ENCODE data around the gene WBP1.
A peak's percentile ranks its signal among the peaks of the same experiment; 100 is the strongest.
"Not testable (repeated sequence)": the region's sequence is repeated elsewhere in the genome, so short reads cannot be mapped to it uniquely, and the experiment has no call there.

The WBP1 gene

DNA sequence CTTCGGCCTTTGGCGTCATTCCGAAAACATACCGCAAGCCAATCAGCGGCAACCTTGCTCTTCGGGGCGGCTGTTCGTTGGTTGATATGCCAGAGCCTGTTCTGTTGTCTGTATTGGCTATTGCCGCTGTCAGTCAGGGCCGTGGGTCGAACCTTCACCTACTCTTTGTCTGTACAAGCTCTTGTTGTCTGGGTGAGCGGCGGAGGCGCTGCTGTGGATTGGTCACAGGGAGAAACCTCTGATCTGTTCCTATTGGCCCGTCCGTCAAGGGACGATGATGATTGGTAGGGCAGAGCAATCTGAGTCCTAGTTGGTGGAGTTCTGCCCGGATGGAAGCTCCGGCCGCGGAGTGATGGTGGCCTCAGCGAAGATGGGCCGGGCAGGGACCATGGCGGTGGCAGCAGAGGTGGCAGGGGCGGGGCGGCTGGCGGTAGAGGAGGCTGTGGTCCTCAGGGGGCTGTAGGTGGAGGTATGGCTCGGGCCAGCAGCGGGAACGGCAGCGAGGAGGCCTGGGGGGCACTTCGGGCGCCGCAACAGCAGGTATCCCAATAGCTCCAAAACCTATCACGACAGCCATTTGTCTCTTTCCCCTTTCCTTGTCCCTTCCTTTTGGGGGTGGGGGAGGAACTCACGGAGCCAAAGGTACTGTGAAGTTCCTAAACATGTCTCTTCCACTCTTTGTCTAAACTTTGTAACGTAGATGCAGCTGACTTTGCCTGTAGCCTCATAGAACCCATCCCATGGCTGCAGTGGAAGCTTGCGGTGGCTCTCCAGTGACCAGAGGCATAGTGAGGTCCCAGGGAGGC, at the start of gene WBP1:
Gene WBP1, plus strand, starts transcription at position 307 of the 806 bp plus-strand sequence. Its CDS starts 165 bp downstream, at position 472.
- in situ Hi-C loops (cut with HindIII; ENCODE audit: low pct_ligation_motif_present, low pct_unique_long_range_greater_than_20kb, low sequenced_read_pairs): no loop called here
- DNase-seq: peak; percentile 100

DNA sequence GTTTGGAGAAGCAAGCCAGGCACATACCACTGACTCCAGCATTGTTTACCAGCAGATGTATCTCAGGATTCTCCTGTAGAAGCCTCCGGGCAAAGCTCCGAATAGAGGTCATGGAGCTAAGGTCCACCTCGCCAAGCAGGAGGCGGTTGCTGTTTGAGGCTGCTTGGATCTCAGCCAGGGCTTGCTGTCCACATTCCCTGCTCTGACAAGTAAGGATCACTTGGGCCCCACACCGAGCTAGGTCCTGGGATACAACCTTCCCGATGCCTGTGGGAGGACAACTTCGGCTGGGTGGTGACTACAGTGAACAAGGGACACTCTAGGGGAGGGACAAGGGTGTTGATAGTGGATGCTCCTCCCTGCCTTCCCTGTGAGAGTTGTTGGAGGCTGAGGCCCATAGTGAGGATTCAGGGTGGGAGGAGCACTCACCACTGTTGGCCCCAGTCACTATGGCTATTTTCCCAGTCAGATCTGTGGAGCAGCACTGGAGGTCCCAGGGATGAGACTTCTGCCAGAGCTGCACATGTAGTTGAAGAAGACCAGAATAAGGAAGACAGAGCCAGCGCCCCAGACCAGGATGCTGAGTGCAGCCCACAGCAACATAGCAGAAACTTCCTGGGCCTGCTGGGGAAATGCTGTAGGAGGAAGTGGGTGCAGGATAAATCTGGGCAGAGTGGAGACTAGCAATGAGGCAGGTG, 45.1 kb upstream of the WBP1 start:
- in situ Hi-C loops (cut with HindIII; ENCODE audit: low pct_ligation_motif_present, low pct_unique_long_range_greater_than_20kb, low sequenced_read_pairs): no loop called here
- DNase-seq: no peak

DNA sequence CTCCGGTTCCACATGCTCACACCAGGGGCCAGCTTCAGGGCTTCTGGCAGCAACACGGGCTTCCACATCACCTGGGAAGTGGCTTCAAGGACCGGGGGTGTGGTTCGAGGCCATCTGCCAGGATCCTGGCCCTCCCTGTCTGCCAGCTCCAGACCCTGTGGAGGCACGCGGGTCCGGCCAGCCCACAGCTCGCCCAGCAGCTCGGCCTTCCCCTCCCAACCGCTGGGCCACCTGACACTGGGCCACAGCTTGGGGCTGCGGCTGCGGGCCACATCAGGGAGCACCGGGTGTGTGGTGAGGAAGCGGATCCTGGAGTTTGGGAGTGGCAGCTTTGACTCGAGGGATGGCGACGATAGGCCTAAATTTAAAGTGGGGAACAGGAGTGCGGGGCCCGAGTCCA, 43.8 kb upstream of the WBP1 start:
- in situ Hi-C loops (cut with HindIII; ENCODE audit: low pct_ligation_motif_present, low pct_unique_long_range_greater_than_20kb, low sequenced_read_pairs): no loop called here
- DNase-seq: no peak

DNA sequence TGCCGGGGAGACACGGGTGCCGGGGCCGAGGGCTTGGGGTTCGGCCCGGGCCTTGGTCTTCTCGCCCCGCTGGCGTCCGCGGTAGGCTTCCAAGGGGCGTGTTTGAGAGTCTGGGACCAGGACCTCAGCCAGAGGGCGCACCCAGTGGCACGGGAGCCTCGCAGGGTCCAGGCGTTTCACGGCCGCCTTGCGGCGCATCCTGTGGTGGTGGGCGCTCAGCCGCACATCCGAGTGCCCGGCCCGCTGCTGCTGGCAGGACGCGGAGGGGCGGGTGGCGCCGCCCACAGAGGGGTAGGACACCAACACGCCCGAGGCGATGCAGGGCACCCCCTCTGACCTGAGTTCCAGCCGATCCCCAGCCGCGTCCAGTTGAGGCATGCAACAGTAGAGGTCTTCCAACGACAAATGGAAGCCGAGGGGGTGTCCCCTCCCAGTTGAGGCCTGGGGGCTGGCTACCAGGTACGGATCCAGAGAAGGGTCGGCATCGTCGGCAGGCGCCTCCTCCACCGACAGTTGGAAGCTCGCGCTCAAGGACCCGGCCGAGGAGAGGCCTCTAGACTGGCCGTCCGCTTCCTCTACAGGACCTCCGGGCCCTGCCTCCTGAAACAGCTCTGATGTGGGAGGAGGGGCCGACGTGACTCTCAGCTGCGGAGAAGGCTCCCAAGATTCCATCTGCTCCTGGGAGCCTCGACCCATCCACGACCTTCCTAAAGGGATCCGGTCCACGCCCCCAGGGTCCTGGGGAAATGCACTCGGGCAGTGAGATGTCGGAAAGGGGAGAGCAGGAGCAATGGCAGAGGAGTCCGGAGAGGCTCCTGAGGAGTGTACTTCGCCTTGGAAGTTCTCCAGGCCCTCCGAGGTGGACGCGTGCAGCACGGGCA, 43.1 kb upstream of the WBP1 start:
- DNase-seq: no peak
- in situ Hi-C loops (cut with HindIII; ENCODE audit: low pct_ligation_motif_present, low pct_unique_long_range_greater_than_20kb, low sequenced_read_pairs): no loop called here

DNA sequence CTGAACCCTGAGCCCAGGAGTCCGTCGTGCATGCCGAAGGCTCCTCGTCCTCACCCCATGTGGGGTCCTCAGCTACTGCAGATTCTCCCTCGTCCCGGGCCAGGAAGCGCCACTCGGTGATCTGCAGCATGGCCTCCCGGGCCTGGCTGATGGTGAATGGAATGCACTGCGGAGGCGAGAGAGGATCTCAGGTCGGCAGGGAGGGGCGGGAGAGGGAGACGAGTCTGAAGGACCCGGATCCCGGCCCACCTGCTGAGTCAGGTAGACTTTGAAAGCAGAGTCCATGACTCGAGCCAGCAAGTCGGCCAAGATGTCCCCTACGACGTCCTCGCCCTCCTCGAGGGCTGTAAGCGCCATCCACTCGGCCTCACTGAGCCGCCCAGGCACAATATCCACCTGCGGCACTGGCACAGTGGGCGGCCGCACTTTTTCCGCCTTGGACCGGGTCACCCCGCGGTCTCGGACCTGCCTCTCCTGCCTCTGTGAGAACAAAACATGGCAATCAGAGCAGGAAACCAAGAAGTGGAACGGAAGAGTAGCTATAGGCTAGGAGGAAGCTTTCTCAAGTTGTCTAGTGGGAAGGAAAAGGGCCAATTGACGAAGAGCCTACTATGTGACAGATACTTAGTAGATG, 42.4 kb upstream of the WBP1 start:
- no peak for DNase-seq
- in situ Hi-C loops (cut with HindIII; ENCODE audit: low pct_ligation_motif_present, low pct_unique_long_range_greater_than_20kb, low sequenced_read_pairs): no loop called here

DNA sequence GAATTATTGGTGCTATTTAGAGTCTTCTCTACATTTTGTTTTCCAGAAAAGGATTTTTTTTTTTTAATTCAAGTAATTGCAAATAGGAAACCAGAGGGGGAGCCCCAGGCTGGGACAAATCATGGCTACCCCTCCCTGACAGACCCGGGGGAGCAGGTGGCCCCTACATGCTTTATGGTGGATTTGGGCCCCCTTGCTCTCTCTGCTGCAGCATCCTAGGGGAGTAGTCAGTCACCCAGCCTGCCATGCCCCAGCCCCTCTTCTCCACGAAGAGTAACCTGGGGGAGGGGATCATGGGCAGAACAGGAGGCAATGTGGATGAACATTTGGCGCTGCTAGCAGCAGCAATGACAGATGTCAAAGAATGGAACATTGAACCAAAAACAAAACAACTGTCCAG, 41.5 kb upstream of the WBP1 start:
- no peak for DNase-seq
- in situ Hi-C loops (cut with HindIII; ENCODE audit: low pct_ligation_motif_present, low pct_unique_long_range_greater_than_20kb, low sequenced_read_pairs): no loop called here

DNA sequence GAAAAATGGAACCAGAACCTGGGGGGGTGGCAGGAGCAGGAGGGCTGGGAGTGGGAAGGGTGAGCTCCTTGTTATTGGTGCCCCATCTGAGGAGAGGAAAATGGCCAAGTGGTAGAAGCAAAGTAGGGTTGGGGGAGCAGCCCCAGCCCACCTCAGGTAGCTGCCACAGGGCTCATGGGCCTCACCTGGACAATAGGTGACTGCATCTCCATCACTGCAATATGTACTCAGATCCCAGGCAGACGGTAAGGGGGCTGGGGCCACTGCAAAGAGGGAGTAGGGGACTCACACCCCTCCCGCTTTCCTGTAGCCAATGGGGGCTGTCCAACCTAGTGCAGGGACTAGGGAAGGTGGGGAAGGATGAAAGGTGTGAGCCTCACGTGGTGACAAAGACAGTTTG, 41.0 kb upstream of the WBP1 start:
- DNase-seq: no peak
- in situ Hi-C loops (cut with HindIII; ENCODE audit: low pct_ligation_motif_present, low pct_unique_long_range_greater_than_20kb, low sequenced_read_pairs): no loop called here

DNA sequence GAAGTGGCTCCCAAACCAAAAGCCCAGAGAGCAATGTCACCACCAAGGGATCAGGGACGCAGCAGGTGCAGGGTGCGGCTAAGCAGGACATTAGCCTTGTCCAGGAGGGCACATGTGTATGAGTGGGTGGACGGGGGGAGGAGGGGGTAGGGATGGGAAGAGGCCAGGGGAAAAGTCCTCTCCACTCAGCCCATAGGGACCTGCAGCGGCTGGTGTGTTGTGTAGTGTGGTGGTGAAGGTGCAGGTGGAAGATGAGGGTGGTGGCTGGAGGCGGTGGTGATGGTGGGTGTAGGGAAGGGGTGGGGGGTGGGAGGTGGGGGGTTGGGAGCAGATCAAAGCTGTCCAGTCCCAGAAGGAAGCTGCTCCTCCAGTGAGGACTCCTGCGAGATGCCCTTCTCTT, 40.5 kb upstream of the WBP1 start:
- no peak for DNase-seq
- in situ Hi-C loops (cut with HindIII; ENCODE audit: low pct_ligation_motif_present, low pct_unique_long_range_greater_than_20kb, low sequenced_read_pairs): no loop called here

DNA sequence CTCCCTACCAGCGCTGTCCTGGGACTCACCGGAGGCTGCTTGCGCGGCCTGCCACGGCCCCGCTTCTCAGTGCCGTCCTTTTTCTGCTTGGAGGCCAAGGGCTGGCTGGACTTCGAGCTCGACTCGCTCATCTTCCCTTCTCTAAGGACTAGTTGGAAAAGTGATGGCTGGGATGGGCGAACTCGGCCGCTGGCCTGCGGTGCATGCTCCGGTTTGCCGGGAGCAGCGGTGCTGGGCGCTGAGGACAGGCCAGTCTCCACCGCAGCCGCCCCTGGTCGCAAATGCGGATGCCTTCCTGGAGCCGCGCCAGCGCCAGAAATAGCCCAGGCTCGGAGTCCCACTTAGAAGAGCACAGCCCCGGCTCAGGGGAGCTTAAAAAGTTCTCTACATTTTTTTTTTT, 39.9 kb upstream of the WBP1 start:
- in situ Hi-C loops (cut with HindIII; ENCODE audit: low pct_ligation_motif_present, low pct_unique_long_range_greater_than_20kb, low sequenced_read_pairs): no loop called here
- DNase-seq: no peak

DNA sequence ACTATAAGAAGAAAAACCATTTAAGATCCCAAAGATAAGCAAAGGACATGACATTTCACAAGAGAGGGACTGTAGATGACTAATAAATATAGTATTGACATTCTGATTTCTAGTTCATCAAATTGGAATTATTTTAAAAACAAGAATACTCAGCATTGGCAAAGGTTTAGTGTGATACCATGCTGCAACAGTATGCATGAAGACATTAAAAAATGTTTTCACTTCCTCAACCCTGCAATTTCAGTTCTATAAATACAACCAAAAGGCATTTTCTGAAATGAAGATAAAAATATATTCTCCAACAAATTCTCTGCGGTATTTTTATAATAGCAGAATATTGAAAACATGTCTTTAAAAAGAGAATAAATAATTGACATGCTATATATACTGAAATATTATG, 38.9 kb upstream of the WBP1 start:
- in situ Hi-C loops (cut with HindIII; ENCODE audit: low pct_ligation_motif_present, low pct_unique_long_range_greater_than_20kb, low sequenced_read_pairs): no loop called here
- no peak for DNase-seq

DNA sequence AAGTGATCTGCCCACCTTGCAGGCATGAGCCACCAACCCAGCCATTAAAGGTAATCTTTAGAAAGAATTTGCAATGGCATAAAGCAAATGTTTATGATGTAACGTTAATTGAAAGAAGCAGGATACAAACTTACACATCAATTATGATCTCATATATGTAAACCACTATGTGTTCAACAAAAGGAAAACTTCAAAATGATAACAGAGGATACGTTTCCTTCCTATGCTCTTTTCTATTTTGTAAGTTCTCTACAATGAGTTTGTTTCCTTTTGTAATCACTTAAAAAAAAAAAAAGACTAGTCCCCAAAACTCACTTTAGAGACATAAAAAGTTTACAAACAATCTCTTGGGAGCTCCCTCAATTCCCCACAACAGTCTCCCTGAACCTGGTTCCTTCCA, 38.2 kb upstream of the WBP1 start:
- DNase-seq: no peak
- in situ Hi-C loops (cut with HindIII; ENCODE audit: low pct_ligation_motif_present, low pct_unique_long_range_greater_than_20kb, low sequenced_read_pairs): no loop called here

DNA sequence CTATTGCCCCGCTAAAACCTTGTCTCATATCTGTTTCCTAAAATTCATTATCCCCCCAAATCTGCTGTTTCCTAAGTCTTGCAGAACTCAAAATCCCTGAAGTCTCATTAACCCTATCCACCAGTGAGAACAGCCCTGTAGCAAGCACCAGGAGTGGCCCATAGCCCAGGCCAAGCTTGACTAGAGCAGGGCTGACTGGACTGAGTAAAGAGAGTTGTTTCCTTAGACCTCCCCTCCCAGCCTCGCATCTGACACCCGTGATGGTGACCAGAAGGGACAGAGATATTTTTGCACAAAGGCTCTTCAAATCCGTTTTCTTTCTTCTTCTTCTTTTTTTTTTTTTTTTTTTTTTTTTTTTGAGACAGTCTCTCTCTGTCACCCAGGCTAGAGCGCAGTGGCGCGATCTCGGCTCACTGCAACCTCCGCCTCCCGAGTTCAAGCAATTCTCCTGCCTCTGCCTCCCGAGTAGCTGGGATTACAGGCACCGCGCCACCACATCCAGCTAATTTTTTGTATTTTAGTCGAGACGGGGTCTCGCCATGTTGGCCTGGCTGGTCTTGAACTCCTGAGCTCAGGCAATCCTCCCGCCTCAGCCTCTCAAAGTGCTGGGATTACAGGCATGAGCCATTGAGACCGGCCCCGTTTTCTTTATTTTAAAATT, 37.7 kb upstream of the WBP1 start:
- DNase-seq; in situ Hi-C loops (cut with HindIII; ENCODE audit: low pct_ligation_motif_present, low pct_unique_long_range_greater_than_20kb, low sequenced_read_pairs): not testable (repeated sequence)

DNA sequence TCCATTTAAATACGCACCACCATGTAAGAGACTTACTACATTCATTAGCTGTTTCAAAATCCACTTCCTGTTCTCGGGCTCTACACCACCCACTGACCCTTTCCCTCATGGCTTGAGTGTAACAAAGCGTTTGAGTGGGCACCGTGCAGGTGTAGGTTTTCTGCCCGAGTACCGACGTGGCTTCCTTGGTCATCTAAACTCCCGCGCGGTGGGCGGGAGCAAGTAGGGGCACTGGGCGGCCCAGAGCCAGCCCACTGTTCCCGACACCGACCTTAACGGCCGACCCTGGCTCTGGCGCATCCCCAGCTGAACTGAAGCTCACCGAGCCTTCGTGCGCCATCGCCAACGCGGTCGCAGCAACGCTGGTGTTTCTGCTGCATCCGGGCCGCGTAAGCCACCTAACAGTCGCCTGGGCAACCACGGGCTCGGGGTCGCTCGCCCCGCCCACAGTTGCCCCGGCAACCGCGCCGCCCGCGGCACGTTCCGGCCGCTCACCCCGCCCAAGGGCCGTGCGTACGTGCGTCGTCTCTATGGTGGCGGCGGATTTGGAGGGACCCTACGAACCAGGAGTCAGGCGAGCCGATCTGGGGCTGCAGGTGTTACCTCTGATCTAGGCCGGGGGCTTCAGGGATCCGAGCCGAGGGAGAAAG, 36.9 kb upstream of the WBP1 start, which contains the start of the genes C2orf81 and WDR54:
Gene C2orf81, minus strand, starts transcription at position 399 of the 650 bp plus-strand sequence. Its CDS starts 59 bp downstream, at position 340.
Gene WDR54, plus strand, starts transcription at position 510 of the 650 bp plus-strand sequence. CDS start 424 bp downstream, outside the sequence.
- in situ Hi-C loops (cut with HindIII; ENCODE audit: low pct_ligation_motif_present, low pct_unique_long_range_greater_than_20kb, low sequenced_read_pairs): no loop called here
- peak; percentile 91 for DNase-seq

DNA sequence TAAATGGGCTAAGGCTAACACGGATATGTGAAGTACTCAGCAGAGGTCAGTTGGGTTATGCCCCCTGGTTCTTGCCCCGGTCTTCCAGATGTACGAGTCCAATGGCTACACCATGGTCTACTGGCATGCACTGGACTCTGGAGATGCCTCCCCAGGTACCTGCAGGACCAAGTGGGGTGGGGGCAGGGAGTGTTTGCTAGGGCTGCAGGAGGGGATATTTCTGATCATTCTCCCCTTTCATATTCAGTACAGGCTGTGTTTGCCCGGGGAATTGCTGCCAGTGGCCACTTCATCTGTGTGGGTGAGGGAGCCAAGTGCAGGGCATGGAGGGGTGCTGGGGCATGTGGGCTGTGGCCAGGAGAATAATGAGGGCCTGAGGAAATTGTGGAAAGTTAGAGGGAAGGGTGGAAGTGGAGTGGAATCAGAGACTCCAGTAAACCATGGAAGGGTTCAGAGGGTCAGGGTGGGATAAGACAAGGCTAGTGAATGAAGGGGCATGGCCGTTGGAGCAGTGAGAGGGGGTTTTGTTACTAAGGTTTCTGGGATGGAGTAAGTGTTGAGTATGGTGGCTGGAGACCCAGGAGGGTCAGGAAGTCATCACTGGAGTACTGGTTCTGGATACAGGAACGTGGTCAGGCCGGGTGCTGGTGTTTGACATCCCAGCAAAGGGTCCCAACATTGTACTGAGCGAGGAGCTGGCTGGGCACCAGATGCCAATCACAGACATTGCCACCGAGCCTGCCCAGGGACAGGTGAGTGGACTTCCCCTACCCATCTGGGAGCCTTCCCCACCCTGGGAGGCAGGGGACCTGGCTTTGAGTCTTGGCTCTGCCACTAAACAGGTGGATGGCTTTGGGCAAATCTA, 34.8 kb upstream of the WBP1 start:
- in situ Hi-C loops (cut with HindIII; ENCODE audit: low pct_ligation_motif_present, low pct_unique_long_range_greater_than_20kb, low sequenced_read_pairs): no loop called here
- DNase-seq: no peak

DNA sequence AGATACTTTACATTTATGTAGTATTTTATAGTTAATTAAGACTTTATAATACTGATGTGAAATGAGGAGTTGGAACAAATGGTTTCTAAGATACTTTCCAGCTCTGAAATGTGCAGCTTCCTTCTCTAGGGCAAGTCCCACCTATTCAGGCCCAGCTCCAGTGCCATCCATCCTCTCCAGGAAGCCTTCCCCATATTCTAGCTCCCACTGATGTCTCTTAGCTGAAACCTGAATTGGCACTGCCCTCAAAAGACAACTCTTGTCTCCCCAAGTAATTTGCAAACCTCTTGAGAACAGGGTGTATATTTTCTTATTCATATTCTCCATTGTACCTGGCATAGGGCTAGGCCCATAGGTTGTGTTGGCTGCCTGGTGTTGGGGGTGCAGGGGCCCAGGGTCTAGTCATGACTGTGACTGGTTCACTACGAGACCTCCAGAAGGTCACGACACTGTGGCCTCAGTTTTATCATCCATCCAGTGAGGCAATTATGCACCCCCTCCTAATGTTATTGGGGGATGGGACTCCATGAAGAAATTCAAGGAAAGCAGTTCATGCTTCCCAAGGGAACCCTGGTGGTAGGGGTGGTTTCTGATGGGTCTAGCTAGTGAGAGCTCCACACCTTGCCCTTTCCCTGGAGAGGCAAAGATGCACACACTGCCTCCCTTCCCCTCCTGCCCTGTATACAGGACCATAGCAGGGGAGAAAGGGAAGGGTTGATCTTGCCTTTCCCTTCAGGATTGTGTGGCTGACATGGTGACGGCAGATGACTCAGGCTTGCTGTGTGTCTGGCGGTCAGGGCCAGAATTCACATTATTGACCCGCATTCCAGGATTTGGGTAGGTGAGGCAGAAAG, 33.9 kb upstream of the WBP1 start:
- in situ Hi-C loops (cut with HindIII; ENCODE audit: low pct_ligation_motif_present, low pct_unique_long_range_greater_than_20kb, low sequenced_read_pairs): no loop called here
- no peak for DNase-seq

DNA sequence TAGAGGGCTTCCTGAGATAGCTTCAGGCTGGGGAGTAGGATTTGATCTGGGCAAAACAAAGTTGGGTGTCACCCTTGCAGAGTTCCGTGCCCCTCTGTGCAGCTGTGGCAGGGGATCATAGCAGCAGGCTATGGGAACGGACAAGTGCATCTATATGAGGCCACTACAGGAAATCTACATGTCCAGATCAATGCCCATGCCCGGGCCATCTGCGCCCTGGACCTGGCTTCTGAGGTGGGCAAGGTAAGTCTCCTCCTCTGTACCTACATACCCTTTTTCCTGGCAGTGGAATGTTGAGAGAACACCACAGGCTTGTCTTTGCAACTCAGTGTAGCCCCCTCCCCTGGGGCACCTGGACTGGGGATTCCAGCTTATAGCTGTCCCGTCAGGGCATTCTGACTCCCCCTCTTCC, 33.2 kb upstream of the WBP1 start:
- in situ Hi-C loops (cut with HindIII; ENCODE audit: low pct_ligation_motif_present, low pct_unique_long_range_greater_than_20kb, low sequenced_read_pairs): no loop called here
- no peak for DNase-seq
